HG03460 (cell line): ENCODE measurements around the gene MUSK.

Source experiments
- ATAC-seq: cut with Tn5 transposase; IDR thresholded peaks from one replicate; pipeline ENCODE4 v1.9.1; 2021; ENCODE audit not compliant: unreplicated experiment

Gene MUSK

DNA sequence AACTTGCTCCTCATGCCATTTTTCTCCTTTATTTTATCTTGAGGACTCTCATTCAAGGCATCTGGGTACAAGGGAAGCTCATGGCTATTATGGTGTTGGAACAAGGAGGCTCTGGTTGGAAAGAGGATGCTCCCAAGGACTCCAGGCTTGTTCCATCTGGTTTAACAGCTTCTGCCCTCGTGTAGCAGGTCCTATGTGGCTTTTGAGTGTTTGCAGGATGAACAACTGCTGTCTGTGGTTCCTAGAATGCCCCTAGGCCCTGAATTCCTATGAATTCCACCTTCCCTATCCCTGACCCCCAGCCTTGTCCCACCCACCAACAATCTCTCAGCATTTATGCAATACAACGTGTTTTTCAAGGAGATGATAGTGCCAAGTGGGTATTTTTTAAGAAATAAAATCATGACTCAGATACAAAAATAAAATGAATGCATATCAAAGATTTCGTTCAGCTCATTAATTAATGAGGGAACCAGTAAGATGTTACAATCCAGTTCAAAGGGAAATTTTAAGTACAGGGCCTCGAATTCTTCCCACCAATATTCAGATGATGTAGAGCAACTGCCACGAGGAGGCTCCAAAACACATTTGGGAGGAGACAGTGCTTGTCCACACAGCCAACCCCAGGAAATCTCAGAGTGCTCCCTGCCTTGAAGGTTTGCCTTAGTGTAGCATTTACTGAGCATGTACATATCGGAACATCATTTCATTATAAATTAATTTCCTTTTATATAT, 182.0 kb downstream of the MUSK start:
- no peak for ATAC-seq
